RPMI8226 (cell line): Measurements from ENCODE around the gene SEC16A.
"Not testable (repeated sequence)": the region's sequence is repeated elsewhere in the genome, so short reads cannot be mapped to it uniquely, and the experiment has no call there.

Experiments
- DNase-seq: peaks from one replicate; pipeline ENCODE4 v3.0.0-alpha.2; 2015

The SEC16A gene

GRCh38 chr9:136412962-136413361 lies 69.9 kb downstream of the SEC16A start:
- no peak for DNase-seq

GRCh38 chr9:136411378-136411777 lies 71.5 kb downstream of the SEC16A start:
- no peak for DNase-seq

GRCh38 chr9:136410500-136411287 lies 72.1 kb downstream of the SEC16A start, which contains the start of the genes ENTR1 and PMPCA:
Gene ENTR1 (minus strand): TSS chr9:136410614. CDS start chr9:136410397, 217 bp downstream.
Gene PMPCA (plus strand): TSS chr9:136410658. CDS start chr9:136410669, 11 bp downstream.
- DNase-seq, result peak; percentile 97

- peak; percentile 75 for DNase-seq
These were observed 73.0 kb downstream of the SEC16A start for GRCh38 chr9:136409557-136410455.

- no peak for DNase-seq
These were observed 74.9 kb downstream of the SEC16A start for GRCh38 chr9:136407911-136408310.

- not testable (repeated sequence) for DNase-seq
These were observed 75.8 kb downstream of the SEC16A start for GRCh38 chr9:136407061-136407460.

GRCh38 chr9:136405904-136406303 lies 76.9 kb downstream of the SEC16A start:
- DNase-seq, result not testable (repeated sequence)

- DNase-seq, result no peak
These were observed 77.4 kb downstream of the SEC16A start for GRCh38 chr9:136405481-136405880.

GRCh38 chr9:136404801-136405136 lies 78.1 kb downstream of the SEC16A start:
- no peak for DNase-seq

- DNase-seq, result no peak
These were observed 78.7 kb downstream of the SEC16A start for GRCh38 chr9:136403915-136404800.

- no peak for DNase-seq
These were observed 79.3 kb downstream of the SEC16A start for GRCh38 chr9:136403538-136403914.

GRCh38 chr9:136402067-136402466 lies 80.8 kb downstream of the SEC16A start:
- no peak for DNase-seq

GRCh38 chr9:136401173-136401922 lies 81.5 kb downstream of the SEC16A start:
- DNase-seq, result no peak

- peak; percentile 97 for DNase-seq
These were observed 82.6 kb downstream of the SEC16A start, which contains the start of gene SNAPC4 for GRCh38 chr9:136400038-136400834. Gene SNAPC4 (minus strand): TSS chr9:136400170. CDS start chr9:136398428, 1,742 bp downstream.

- peak; percentile 62 for DNase-seq
These were observed 83.4 kb downstream of the SEC16A start for GRCh38 chr9:136399176-136400037.

GRCh38 chr9:136398286-136398685 lies 84.6 kb downstream of the SEC16A start:
- DNase-seq, result no peak

GRCh38 chr9:136397643-136398042 lies 85.2 kb downstream of the SEC16A start:
- no peak for DNase-seq

GRCh38 chr9:136396219-136396515 lies 86.7 kb downstream of the SEC16A start:
- DNase-seq, result no peak

GRCh38 chr9:136395345-136396218 lies 87.3 kb downstream of the SEC16A start:
- no peak for DNase-seq
